IMR-90 (cell line): ENCODE data around the gene EPHA10. TPM values are rescaled to one million over a fixed set of nuclear protein-coding genes. Genes with fewer than 3 reads are reported as not detected.

Experiments
- ATAC-seq: fragments of 200-7000 bp; cut with Tn5 transposase; 2 replicates; pipeline ENCODE4 v1.9.1; 2020; ENCODE audit warnings: low read depth, mild to moderate bottlenecking, moderate library complexity
- BruUV-seq: library from RNA; stranded (reverse); fragments of 400-500 nt; replicated peaks from 2 replicates; lab custom pipeline; 2021; lab: Mats Ljungman, UMichigan
- CTCF ChIA-PET: fragments of 300-600 bp; formaldehyde crosslinking; extraction: SDS; loops from one replicate; lab custom pipeline; 2021; ENCODE audit warnings: antibody characterized with exemption; lab: Yijun Ruan, JAX
- POLR2A ChIA-PET: fragments of 300-600 bp; sonication (Branson Sonifier 250); formaldehyde crosslinking; loops from one replicate; lab custom pipeline; 2022; ENCODE audit warnings: antibody characterized with exemption; ENCODE audit not compliant: unreplicated experiment; lab: Charles Lee
- DNase-seq: peaks from one replicate; pipeline ENCODE4 v3.0.0; 2013
- H2AFZ ChIP-seq: replicated peaks from 2 replicates; pipeline ENCODE3; 2013; ENCODE audit warnings: low read length, mild to moderate bottlenecking; ENCODE audit not compliant: poor library complexity
- H2AK5ac ChIP-seq: 2 replicates; pipeline ENCODE4 v1.6.1; 2013; ENCODE audit warnings: low read depth, low read length, inconsistent platforms
- H2AK9ac ChIP-seq: replicated peaks from 2 replicates; pipeline ENCODE3; 2013; ENCODE audit warnings: mild to moderate bottlenecking, low read depth, low read length, moderate library complexity; ENCODE audit not compliant: poor library complexity
- H2BK120ac ChIP-seq: 2 replicates; pipeline ENCODE4 v1.6.1; 2013; ENCODE audit warnings: low read depth, low read length, inconsistent platforms
- H2BK15ac ChIP-seq: 3 replicates; pipeline ENCODE4 v1.6.1; 2013; ENCODE audit warnings: low read depth, low read length, inconsistent platforms
- H2BK20ac ChIP-seq: 2 replicates; pipeline ENCODE4 v1.6.1; 2013; ENCODE audit warnings: low read depth, mild to moderate bottlenecking, inconsistent platforms, low read length, moderate library complexity
- H2BK5ac ChIP-seq: 2 replicates; pipeline ENCODE4 v1.6.1; 2013; ENCODE audit warnings: mild to moderate bottlenecking, low read depth, low read length, inconsistent platforms; ENCODE audit not compliant: poor library complexity, severe bottlenecking
- H3K14ac ChIP-seq: replicated peaks from 2 replicates; pipeline ENCODE4 v1.6.1; 2013; ENCODE audit warnings: low read depth, low read length, inconsistent platforms
- H3K18ac ChIP-seq: 2 replicates; pipeline ENCODE4 v1.6.1; 2013; ENCODE audit warnings: low read depth, low read length, control low read depth
- H3K23ac ChIP-seq: 2 replicates; pipeline ENCODE4 v1.6.1; 2013; ENCODE audit warnings: low read depth, low read length, inconsistent platforms
- H3K27ac ChIP-seq: 2 replicates; pipeline ENCODE4 v1.5.1; 2013; ENCODE audit warnings: mild to moderate bottlenecking, control low read depth, low read length; ENCODE audit not compliant: insufficient read depth
- H3K27me3 ChIP-seq: 2 replicates; pipeline ENCODE4 v1.6.1; 2013; ENCODE audit warnings: low read length; ENCODE audit not compliant: control insufficient read depth, insufficient read depth
- H3K36me3 ChIP-seq: 2 replicates; pipeline ENCODE4 v1.6.1; 2013; ENCODE audit warnings: low read length, mixed read lengths; ENCODE audit not compliant: control insufficient read depth, insufficient read depth
- H3K4ac ChIP-seq: 2 replicates; pipeline ENCODE4 v1.6.1; 2013; ENCODE audit warnings: low read depth, low read length, inconsistent platforms
- H3K4me1 ChIP-seq: 2 replicates; pipeline ENCODE4 v1.6.1; 2013; ENCODE audit warnings: low read length, mixed read lengths; ENCODE audit not compliant: control insufficient read depth, insufficient read depth
- H3K4me2 ChIP-seq: 2 replicates; pipeline ENCODE4 v1.6.1; 2013; ENCODE audit warnings: low read depth, mild to moderate bottlenecking, control low read depth, low read length, moderate library complexity
- H3K4me3 ChIP-seq: 2 replicates; pipeline ENCODE4 v1.5.1; 2013; ENCODE audit warnings: low read depth, mild to moderate bottlenecking, control low read depth, low read length, moderate library complexity; ENCODE audit not compliant: insufficient read depth
- H3K56ac ChIP-seq: 2 replicates; pipeline ENCODE4 v1.6.1; 2013; ENCODE audit warnings: low read length, inconsistent platforms; ENCODE audit not compliant: insufficient read depth; ENCODE audit errors: extremely low read depth
- H3K79me1 ChIP-seq, 2 experiments: 2 replicates each; pipeline ENCODE4 v1.6.1; 2013; ENCODE audit warnings: low read length in 2 of 2, inconsistent platforms in 1 of 2, low read depth in 1 of 2
- H3K9ac ChIP-seq: 2 replicates; pipeline ENCODE4 v1.6.1; 2013; ENCODE audit warnings: low read depth, low read length, control low read depth
- H3K9me1 ChIP-seq: 2 replicates; pipeline ENCODE4 v1.6.1; 2013; ENCODE audit warnings: low read length, inconsistent platforms; ENCODE audit not compliant: insufficient read depth
- H3K9me3 ChIP-seq: 2 replicates; pipeline ENCODE4 v1.6.1; 2013; ENCODE audit warnings: low read length; ENCODE audit not compliant: control insufficient read depth, insufficient read depth
- H4K20me1 ChIP-seq: 2 replicates; pipeline ENCODE4 v1.6.1; 2013; ENCODE audit warnings: low read length, inconsistent platforms; ENCODE audit not compliant: insufficient read depth
- H4K5ac ChIP-seq: 2 replicates; pipeline ENCODE4 v1.6.1; 2013; ENCODE audit warnings: mild to moderate bottlenecking, low read depth, low read length, control low read depth
- H4K8ac ChIP-seq, 2 experiments: 2 replicates each; pipeline ENCODE4 v1.6.1; 2013; ENCODE audit warnings: low read depth in 2 of 2, low read length in 2 of 2, control low read depth in 1 of 2, inconsistent platforms in 1 of 2
- H4K91ac ChIP-seq: 2 replicates; pipeline ENCODE4 v1.6.1; 2013; ENCODE audit warnings: low read depth, low read length, inconsistent platforms; ENCODE audit not compliant: insufficient read depth
- MAZ ChIP-seq: IDR thresholded peaks from 2 replicates; pipeline ENCODE4 v1.6.1; 2012; ENCODE audit warnings: low read depth, mild to moderate bottlenecking, low read length, improper control_type of control experiment, moderate library complexity, borderline replicate concordance
- NFE2L2 ChIP-seq: fragments of 150-350 bp; IDR thresholded peaks from 2 replicates; pipeline ENCODE4 v1.6.1; 2016; ENCODE audit warnings: low read depth, mild to moderate bottlenecking, low read length
- POLR2A ChIP-seq: IDR thresholded peaks from 2 replicates; pipeline ENCODE4 v1.6.1; 2012; ENCODE audit warnings: mild to moderate bottlenecking, low read depth, low read length
- RAD21 ChIP-seq: IDR thresholded peaks from 2 replicates; pipeline ENCODE4 v1.6.1; 2012; ENCODE audit warnings: low read length, improper control_type of control experiment
- SMC3 ChIP-seq: fragments of 150-350 bp; IDR thresholded peaks from 2 replicates; pipeline ENCODE4 v1.6.1; 2016; ENCODE audit warnings: low read depth, mild to moderate bottlenecking, antibody characterized with exemption, low read length, moderate library complexity
- WGBS, 2 experiments: methylation state at CpG; one replicate each; pipeline versions ENCODE4 v1.1.5 to v1.1.7; 2013; ENCODE audit warnings: missing lambda C conversion rate in 2 of 2; ENCODE audit not compliant: insufficient read length in 1 of 2; ENCODE audit errors: extremely low coverage in 2 of 2; 5-methylcytosine and 5-hydroxymethylcytosine counted together
- dilution Hi-C: fragments of 300-500 bp; cut with HindIII; formaldehyde crosslinking; loops from one replicate; pipeline ENCODE4 v1.14.3; 2018; ENCODE audit warnings: low sequenced_read_pairs; ENCODE audit not compliant: unreplicated experiment
- in situ Hi-C: fragments of 300-500 bp; cut with MboI; formaldehyde crosslinking; loops from 3 replicates; pipeline ENCODE4 v1.14.3; 2019; ENCODE audit warnings: low sequenced_read_pairs, inconsistent platforms, mixed read lengths
- intact Hi-C: fragments of 100-400 bp; cut with micrococcal nuclease; formaldehyde crosslinking; loops from 2 replicates; pipeline ENCODE4 v1.10.0; 2022
- polyA plus RNA-seq, 3 experiments: library from polyadenylated mRNA; depleted of rRNA; stranded (reverse); fragments of >200 nt; gene quantifications; 2 replicates each; pipeline ENCODE4 v1.2.3, GENCODE V29; 2012; ENCODE audit warnings: low replicate concordance in 1 of 3
- total RNA-seq: library from RNA; depleted of rRNA; stranded (reverse); fragments of >200 nt; gene quantifications from 2 replicates; pipeline ENCODE4 v1.2.3, GENCODE V29; 2012
- TF ChIP-seq, protein P1 (sequence below): conservative IDR thresholded peaks from 2 replicates; pipeline ENCODE4 v1.5.1; 2012; ENCODE audit warnings: mild to moderate bottlenecking, low read depth, low read length, improper control_type of control experiment

Gene EPHA10
- total and polyA plus RNA-seq, 2 of the 4 experiments (the other 2 are of a cell fraction), result not detected

DNA sequence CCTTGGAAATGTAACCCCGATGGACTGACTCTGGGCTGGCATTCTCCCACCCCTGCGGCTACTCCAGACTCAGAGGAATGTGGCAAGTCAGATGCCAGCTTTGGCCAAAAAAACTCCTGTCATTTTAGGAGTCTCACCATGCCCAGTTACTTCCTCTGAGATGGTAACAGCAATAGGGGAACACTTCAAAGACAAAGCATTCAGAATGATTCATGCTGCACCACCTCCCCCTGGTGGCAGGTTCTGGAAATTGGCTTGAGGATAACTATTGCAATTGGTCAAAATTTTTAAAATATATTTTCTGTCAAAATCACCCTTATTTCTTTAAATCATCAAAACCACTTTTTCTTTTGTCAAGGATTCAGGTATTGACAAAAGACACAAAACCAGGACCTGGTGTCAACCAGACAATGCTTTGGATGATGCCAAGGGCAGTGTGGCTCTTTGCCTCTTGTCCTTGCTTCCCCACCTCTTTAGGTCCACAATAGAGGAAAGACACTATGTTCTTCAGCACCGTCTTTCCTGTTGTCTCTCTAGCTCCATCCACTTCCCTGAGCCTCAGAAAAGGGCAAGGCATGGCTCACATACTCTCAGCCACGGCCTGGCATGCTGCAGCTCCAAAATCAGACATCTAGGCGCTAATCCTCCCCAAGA, 82.5 kb downstream of the EPHA10 start:
- in situ Hi-C loops (loop anchor here (10.0 kb wide), 1 partner anchor 228 kb away; no protein-coding TSS in a partner anchor), intact Hi-C loops (loop anchor here (1.0 to 5.0 kb wide), 7 partner anchors 79 to 1105 kb away; partner anchors contain the start of genes MEAF6 and ZC3H12A)

More for the DNA sequence above, 82.5 kb downstream of the EPHA10 start:
- Histone ChIP-seq H3K9ac (no peak overlapping the region), H2AFZ (peak overlapping the region; percentile 67), H3K4me3 (no peak overlapping the region), H4K8ac (no peak overlapping the region), H3K9me3 (no peaks in the 10 kb centered on the region), H4K20me1 (no peaks in the 10 kb centered on the region), H3K4ac (no peak overlapping the region), H4K5ac (no peak overlapping the region), H2BK15ac (no peak overlapping the region), H3K27me3 (peaks cover 4% of the 10 kb centered on the region), H2BK5ac (no peak overlapping the region), H3K27ac (no peak overlapping the region), H2BK20ac (no peak overlapping the region), H2AK5ac (no peak overlapping the region), H3K4me2 (no peak overlapping the region), H3K23ac (no peak overlapping the region), H2BK120ac (no peak overlapping the region), H3K79me1 (no peaks in the 10 kb centered on the region; a peak in 1 of 4 replicates), H3K9me1 (no peaks in the 10 kb centered on the region), H2AK9ac (peak overlapping the region; percentile 84), H4K91ac (no peak overlapping the region), H3K18ac (no peak overlapping the region), H3K4me1 (0 out of 2 replicates have a peak, but pooled peaks cover 1% of the 10 kb centered on the region), H3K36me3 (peaks cover 30% of the 10 kb centered on the region), H3K14ac (no peak overlapping the region), H3K56ac (no peak overlapping the region)
- DNase-seq (peak; percentile 61), ATAC-seq (peak; percentile 98)
- 68% methylated on average over 5 of the region's 5 CpGs; no CpG with 5 or more reads in 1 of the 2 experiments for WGBS, 2 experiments
- TF ChIP-seq NFE2L2 (no peak), SMC3 (peak; percentile 83), POLR2A (peak; percentile 37; the same call in 1 of the 2 replicates), RAD21 (peak; percentile 88), MAZ (no peak)
- TF ChIP-seq, protein P1, sequence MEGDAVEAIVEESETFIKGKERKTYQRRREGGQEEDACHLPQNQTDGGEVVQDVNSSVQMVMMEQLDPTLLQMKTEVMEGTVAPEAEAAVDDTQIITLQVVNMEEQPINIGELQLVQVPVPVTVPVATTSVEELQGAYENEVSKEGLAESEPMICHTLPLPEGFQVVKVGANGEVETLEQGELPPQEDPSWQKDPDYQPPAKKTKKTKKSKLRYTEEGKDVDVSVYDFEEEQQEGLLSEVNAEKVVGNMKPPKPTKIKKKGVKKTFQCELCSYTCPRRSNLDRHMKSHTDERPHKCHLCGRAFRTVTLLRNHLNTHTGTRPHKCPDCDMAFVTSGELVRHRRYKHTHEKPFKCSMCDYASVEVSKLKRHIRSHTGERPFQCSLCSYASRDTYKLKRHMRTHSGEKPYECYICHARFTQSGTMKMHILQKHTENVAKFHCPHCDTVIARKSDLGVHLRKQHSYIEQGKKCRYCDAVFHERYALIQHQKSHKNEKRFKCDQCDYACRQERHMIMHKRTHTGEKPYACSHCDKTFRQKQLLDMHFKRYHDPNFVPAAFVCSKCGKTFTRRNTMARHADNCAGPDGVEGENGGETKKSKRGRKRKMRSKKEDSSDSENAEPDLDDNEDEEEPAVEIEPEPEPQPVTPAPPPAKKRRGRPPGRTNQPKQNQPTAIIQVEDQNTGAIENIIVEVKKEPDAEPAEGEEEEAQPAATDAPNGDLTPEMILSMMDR, result peak; percentile 91
- ChIA-PET POLR2A (no interaction called here), CTCF (interaction anchor here (0.6 to 2.5 kb wide), 11 partner anchors 8 to 227 kb away, joined by 3 to 27 read pairs (median 4); partner anchors contain the start of gene ZC3H12A)
- dilution Hi-C loops, result no loop called here
- no TSS peak for BruUV-seq
